HCT116 (cell line): ENCODE data around the gene TFAP2D. TPM values are rescaled to one million over a fixed set of nuclear protein-coding genes. Genes with fewer than 3 reads are reported as not detected.
A peak's percentile ranks its signal among the peaks of the same experiment; 100 is the strongest.

ENCODE experiments used
- ATAC-seq: fragments of 200-7000 bp; cut with Tn5 transposase; 2 replicates; pipeline ENCODE4 v1.9.1; 2020; ENCODE audit warnings: mild to moderate bottlenecking, moderate library complexity
- BruUV-seq: library from RNA; stranded (reverse); fragments of 400-500 nt; replicated peaks from 2 replicates; lab custom pipeline; 2021; lab: Mats Ljungman, UMichigan
- CTCF ChIA-PET: fragments of 300-600 bp; sonication (Branson Sonifier 250); formaldehyde crosslinking; loops from one replicate; lab custom pipeline; 2021; ENCODE audit warnings: antibody characterized with exemption; lab: Charles Lee
- POLR2A ChIA-PET: fragments of 300-600, 350-600 bp; sonication (Branson Sonifier 250); formaldehyde crosslinking; loops from one replicate; lab custom pipeline; 2021; ENCODE audit warnings: antibody characterized with exemption; lab: Charles Lee
- RAD21 ChIA-PET, 2 experiments: fragments of 300-600 bp; sonication (Branson Sonifier 250); formaldehyde crosslinking; loops; one replicate each; lab custom pipeline; 2023; ENCODE audit warnings: low total read pairs in 2 of 2; ENCODE audit not compliant: uncharacterized antibody in 2 of 2, unreplicated experiment in 2 of 2, low non-redundant PET in 1 of 2; lab: Charles Lee
- DNase-seq: peaks from one replicate; pipeline ENCODE4 v3.0.0-alpha.2; 2010; ENCODE audit warnings: low read depth, low spot score
- H2AFZ ChIP-seq: fragments of 200-600 bp; shearing (Covaris generic), sonication (generic); 2 replicates; pipeline ENCODE4 v1.6.1; 2017; ENCODE audit warnings: low read depth, mixed run types, mixed read lengths, antibody characterized with exemption, low read length; ENCODE audit not compliant: poor library complexity, severe bottlenecking
- H3K27ac ChIP-seq: 2 replicates; pipeline ENCODE4 v1.5.1; 2012; ENCODE audit warnings: low read depth, low read length
- H3K27me3 ChIP-seq: fragments of 200-600 bp; sonication (generic); 2 replicates; pipeline ENCODE4 v1.6.1; 2016; ENCODE audit warnings: mixed run types, low read length, mixed read lengths; ENCODE audit not compliant: insufficient read depth
- H3K36me3 ChIP-seq, 2 experiments: fragments of 200-500 bp in 1 of 2; fragments of 200-600 bp in 1 of 2; sonication (Bioruptor generic) in 1 of 2; sonication (generic) in 1 of 2; 2 replicates each; pipeline versions ENCODE4 v1.5.1 to v1.6.1; 2014 to 2016; ENCODE audit warnings: low read length in 2 of 2, inconsistent platforms in 1 of 2, mixed read lengths in 1 of 2, mixed run types in 1 of 2; ENCODE audit not compliant: insufficient read depth in 2 of 2, control insufficient read depth in 1 of 2
- H3K4me1 ChIP-seq, 2 experiments: fragments of 200-600 bp in 1 of 2; sonication (generic) in 1 of 2; 2 replicates each; pipeline versions ENCODE4 v1.5.1 to v1.6.1; 2012 to 2017; ENCODE audit warnings: low read length in 2 of 2, inconsistent platforms in 1 of 2, mild to moderate bottlenecking in 1 of 2, mixed read lengths in 1 of 2, mixed run types in 1 of 2, moderate library complexity in 1 of 2; ENCODE audit not compliant: insufficient read depth in 2 of 2, control insufficient read depth in 1 of 2
- H3K4me2 ChIP-seq: fragments of 200-600 bp; sonication (generic); 2 replicates; pipeline ENCODE4 v1.6.1; 2017; ENCODE audit warnings: mixed run types, low read length, mixed read lengths
- H3K4me3 ChIP-seq, 2 experiments: fragments of 200-600 bp in 1 of 2; sonication (generic) in 1 of 2; replicated peaks in 1 of 2; 2 replicates each; pipeline ENCODE4 v1.5.1; 2011 to 2016; ENCODE audit warnings: low read length in 2 of 2, control low read depth in 1 of 2, low read depth in 1 of 2, mild to moderate bottlenecking in 1 of 2, mixed read lengths in 1 of 2, mixed run types in 1 of 2
- H3K79me2 ChIP-seq: fragments of 200-600 bp; sonication (generic); 2 replicates; pipeline ENCODE4 v1.6.1; 2017; ENCODE audit warnings: mild to moderate bottlenecking, mixed run types, low read length, moderate library complexity, mixed read lengths; ENCODE audit not compliant: insufficient read depth
- H3K9ac ChIP-seq: fragments of 200-600 bp; sonication (generic); 2 replicates; pipeline ENCODE4 v1.6.1; 2016; ENCODE audit warnings: low read length, mixed read lengths
- H3K9me2 ChIP-seq: fragments of 200-600 bp; sonication (generic), shearing (Covaris generic); 2 replicates; pipeline ENCODE4 v1.6.1; 2017; ENCODE audit warnings: mixed run types, mild to moderate bottlenecking, moderate library complexity; ENCODE audit not compliant: insufficient read depth
- H3K9me3 ChIP-seq, 2 experiments: fragments of 200-500 bp in 1 of 2; fragments of 200-600 bp in 1 of 2; sonication (Bioruptor generic) in 1 of 2; sonication (generic) in 1 of 2; 2 replicates each; pipeline ENCODE4 v1.6.1; 2014 to 2017; ENCODE audit warnings: low read length in 2 of 2, mixed read lengths in 2 of 2, inconsistent platforms in 1 of 2, low read depth in 1 of 2, mild to moderate bottlenecking in 1 of 2, mixed run types in 1 of 2, moderate library complexity in 1 of 2; ENCODE audit not compliant: control insufficient read depth in 1 of 2, insufficient read depth in 1 of 2
- H4K20me1 ChIP-seq: fragments of 200-600 bp; sonication (generic), shearing (Covaris generic); 2 replicates; pipeline ENCODE4 v1.6.1; 2017; ENCODE audit warnings: mixed run types, mild to moderate bottlenecking, moderate library complexity; ENCODE audit not compliant: insufficient read depth
- CTCF ChIP-seq, 3 experiments: fragments of 200-600 bp in 1 of 3; sonication (generic) in 1 of 3; IDR thresholded peaks in 2 of 3; conservative IDR thresholded peaks in 1 of 3; 2 replicates each; pipeline ENCODE4 v1.5.1; 2012 to 2017; ENCODE audit warnings: low read depth in 2 of 3, low read length in 2 of 3, antibody characterized with exemption in 1 of 3, borderline replicate concordance in 1 of 3, control low read depth in 1 of 3, mild to moderate bottlenecking in 1 of 3, mixed read lengths in 1 of 3, mixed run types in 1 of 3, moderate library complexity in 1 of 3; ENCODE audit not compliant: insufficient read depth in 1 of 3
- RAD21 ChIP-seq: IDR thresholded peaks from 2 replicates; pipeline ENCODE4 v1.6.1; 2012; ENCODE audit warnings: low read depth, mild to moderate bottlenecking
- ZBTB33 ChIP-seq: IDR thresholded peaks from 2 replicates; pipeline ENCODE4 v1.6.1; 2011; ENCODE audit warnings: mild to moderate bottlenecking, low read length, moderate library complexity; ENCODE audit not compliant: insufficient replicate concordance; ENCODE audit errors: extremely low read depth
- intact Hi-C: fragments of 100-400 bp; cut with micrococcal nuclease; formaldehyde crosslinking; loops from 2 replicates; pipeline ENCODE4 v1.10.0; 2022
- total RNA-seq: library from RNA; stranded (reverse); gene quantifications from one replicate; pipeline ENCODE4 v1.2.1, GENCODE V29; 2021; ENCODE audit not compliant: unreplicated experiment

Gene TFAP2D
- total RNA-seq, 1 experiment from 2014 or later: not detected

GRCh38 chr6:50816115-50816675 is 102.9 kb downstream of the TFAP2D start:
- RAD21 ChIA-PET: no interaction called here
- H3K9me3 ChIP-seq: no peaks in the 10 kb centered on the region
- H3K4me1 ChIP-seq: no peaks in the 10 kb centered on the region
- no peak for ATAC-seq
- H3K4me2 ChIP-seq: no peak overlapping the region
- no peak overlapping the region for H2AFZ ChIP-seq
- no peak overlapping the region for H3K4me3 ChIP-seq
- H4K20me1 ChIP-seq: no peaks in the 10 kb centered on the region
- DNase-seq: peak; percentile 34
- intact Hi-C loops: loop anchor here (1.0 to 10.0 kb wide), 4 partner anchors 1039 to 1233 kb away; no protein-coding TSS in a partner anchor
- H3K27me3 ChIP-seq: no peaks in the 10 kb centered on the region
- H3K27ac ChIP-seq: no peak overlapping the region
- no peaks in the 10 kb centered on the region for H3K79me2 ChIP-seq
- POLR2A ChIA-PET: no interaction called here
- no TSS peak for BruUV-seq
- no peak overlapping the region for H3K9ac ChIP-seq
- CTCF ChIA-PET: no interaction called here
- no peaks in the 10 kb centered on the region; a peak in 1 of 4 replicates for H3K36me3 ChIP-seq
- no peaks in the 10 kb centered on the region for H3K9me2 ChIP-seq
- TF ChIP-seq RAD21: peak; percentile 60
- TF ChIP-seq CTCF (IDR thresholded peaks at IDR 0.05 in 2 of 3, conservative IDR thresholded peaks at IDR 0.05 in 1 of 3; ENCODE audit: borderline replicate concordance in 1 of 3, insufficient read depth in 1 of 3, low read depth in 2 of 3, low read length in 2 of 3): peak; percentile 27 to 82 (median 59); a peak in 4 of 6 replicates
- no peak for TF ChIP-seq ZBTB33
